HCT116 (cell line): ENCODE data around the gene ANKRD63. TPM values are rescaled to one million over a fixed set of nuclear protein-coding genes. Genes with fewer than 3 reads are reported as not detected.

Experiments
- ATAC-seq: fragments of 200-7000 bp; cut with Tn5 transposase; 2 replicates; pipeline ENCODE4 v1.9.1; 2020; ENCODE audit warnings: mild to moderate bottlenecking, moderate library complexity
- BruUV-seq: library from RNA; stranded (reverse); fragments of 400-500 nt; replicated peaks from 2 replicates; lab custom pipeline; 2021; lab: Mats Ljungman, UMichigan
- CTCF ChIA-PET: fragments of 300-600 bp; sonication (Branson Sonifier 250); formaldehyde crosslinking; loops from one replicate; lab custom pipeline; 2021; ENCODE audit warnings: antibody characterized with exemption; lab: Charles Lee
- POLR2A ChIA-PET: fragments of 300-600, 350-600 bp; sonication (Branson Sonifier 250); formaldehyde crosslinking; loops from one replicate; lab custom pipeline; 2021; ENCODE audit warnings: antibody characterized with exemption; lab: Charles Lee
- RAD21 ChIA-PET, 2 experiments: fragments of 300-600 bp; sonication (Branson Sonifier 250); formaldehyde crosslinking; loops; one replicate each; lab custom pipeline; 2023; ENCODE audit warnings: low total read pairs in 2 of 2; ENCODE audit not compliant: uncharacterized antibody in 2 of 2, unreplicated experiment in 2 of 2, low non-redundant PET in 1 of 2; lab: Charles Lee
- DNase-seq: peaks from one replicate; pipeline ENCODE4 v3.0.0-alpha.2; 2010; ENCODE audit warnings: low read depth, low spot score
- H2AFZ ChIP-seq: fragments of 200-600 bp; shearing (Covaris generic), sonication (generic); 2 replicates; pipeline ENCODE4 v1.6.1; 2017; ENCODE audit warnings: low read depth, mixed run types, mixed read lengths, antibody characterized with exemption, low read length; ENCODE audit not compliant: poor library complexity, severe bottlenecking
- H3K27ac ChIP-seq: 2 replicates; pipeline ENCODE4 v1.5.1; 2012; ENCODE audit warnings: low read depth, low read length
- H3K27me3 ChIP-seq: fragments of 200-600 bp; sonication (generic); 2 replicates; pipeline ENCODE4 v1.6.1; 2016; ENCODE audit warnings: mixed run types, low read length, mixed read lengths; ENCODE audit not compliant: insufficient read depth
- H3K36me3 ChIP-seq, 2 experiments: fragments of 200-500 bp in 1 of 2; fragments of 200-600 bp in 1 of 2; sonication (Bioruptor generic) in 1 of 2; sonication (generic) in 1 of 2; 2 replicates each; pipeline versions ENCODE4 v1.5.1 to v1.6.1; 2014 to 2016; ENCODE audit warnings: low read length in 2 of 2, inconsistent platforms in 1 of 2, mixed read lengths in 1 of 2, mixed run types in 1 of 2; ENCODE audit not compliant: insufficient read depth in 2 of 2, control insufficient read depth in 1 of 2
- H3K4me1 ChIP-seq, 2 experiments: fragments of 200-600 bp in 1 of 2; sonication (generic) in 1 of 2; 2 replicates each; pipeline versions ENCODE4 v1.5.1 to v1.6.1; 2012 to 2017; ENCODE audit warnings: low read length in 2 of 2, inconsistent platforms in 1 of 2, mild to moderate bottlenecking in 1 of 2, mixed read lengths in 1 of 2, mixed run types in 1 of 2, moderate library complexity in 1 of 2; ENCODE audit not compliant: insufficient read depth in 2 of 2, control insufficient read depth in 1 of 2
- H3K4me2 ChIP-seq: fragments of 200-600 bp; sonication (generic); 2 replicates; pipeline ENCODE4 v1.6.1; 2017; ENCODE audit warnings: mixed run types, low read length, mixed read lengths
- H3K4me3 ChIP-seq, 2 experiments: fragments of 200-600 bp in 1 of 2; sonication (generic) in 1 of 2; replicated peaks in 1 of 2; 2 replicates each; pipeline ENCODE4 v1.5.1; 2011 to 2016; ENCODE audit warnings: low read length in 2 of 2, control low read depth in 1 of 2, low read depth in 1 of 2, mild to moderate bottlenecking in 1 of 2, mixed read lengths in 1 of 2, mixed run types in 1 of 2
- H3K79me2 ChIP-seq: fragments of 200-600 bp; sonication (generic); 2 replicates; pipeline ENCODE4 v1.6.1; 2017; ENCODE audit warnings: mild to moderate bottlenecking, mixed run types, low read length, moderate library complexity, mixed read lengths; ENCODE audit not compliant: insufficient read depth
- H3K9ac ChIP-seq: fragments of 200-600 bp; sonication (generic); 2 replicates; pipeline ENCODE4 v1.6.1; 2016; ENCODE audit warnings: low read length, mixed read lengths
- H3K9me2 ChIP-seq: fragments of 200-600 bp; sonication (generic), shearing (Covaris generic); 2 replicates; pipeline ENCODE4 v1.6.1; 2017; ENCODE audit warnings: mixed run types, mild to moderate bottlenecking, moderate library complexity; ENCODE audit not compliant: insufficient read depth
- H3K9me3 ChIP-seq, 2 experiments: fragments of 200-500 bp in 1 of 2; fragments of 200-600 bp in 1 of 2; sonication (Bioruptor generic) in 1 of 2; sonication (generic) in 1 of 2; 2 replicates each; pipeline ENCODE4 v1.6.1; 2014 to 2017; ENCODE audit warnings: low read length in 2 of 2, mixed read lengths in 2 of 2, inconsistent platforms in 1 of 2, low read depth in 1 of 2, mild to moderate bottlenecking in 1 of 2, mixed run types in 1 of 2, moderate library complexity in 1 of 2; ENCODE audit not compliant: control insufficient read depth in 1 of 2, insufficient read depth in 1 of 2
- H4K20me1 ChIP-seq: fragments of 200-600 bp; sonication (generic), shearing (Covaris generic); 2 replicates; pipeline ENCODE4 v1.6.1; 2017; ENCODE audit warnings: mixed run types, mild to moderate bottlenecking, moderate library complexity; ENCODE audit not compliant: insufficient read depth
- CBX3 ChIP-seq: IDR thresholded peaks from 2 replicates; pipeline ENCODE4 v1.6.1; 2012; ENCODE audit warnings: low read depth
- EGR1 ChIP-seq: IDR thresholded peaks from 2 replicates; pipeline ENCODE4 v1.6.1; 2012; ENCODE audit warnings: low read depth
- ELF1 ChIP-seq: IDR thresholded peaks from 2 replicates; pipeline ENCODE4 v1.6.1; 2012; ENCODE audit warnings: low read depth, borderline replicate concordance
- EZH2 ChIP-seq: fragments of 200-600 bp; sonication (generic); IDR thresholded peaks from 2 replicates; pipeline ENCODE4 v1.6.1; 2017; ENCODE audit warnings: antibody characterized with exemption, mixed run types
- JUND ChIP-seq: IDR thresholded peaks from 2 replicates; pipeline ENCODE4 v1.6.1; 2012
- POLR2A ChIP-seq: IDR thresholded peaks from 2 replicates; pipeline ENCODE4 v1.7.0; 2011; ENCODE audit warnings: borderline replicate concordance; ENCODE audit not compliant: insufficient read depth, insufficient read length; ENCODE audit errors: extremely low read depth
- POLR2AphosphoS5 ChIP-seq: IDR thresholded peaks from 2 replicates; pipeline ENCODE4 v1.6.1; 2011; ENCODE audit warnings: mild to moderate bottlenecking, low read depth, low read length, moderate library complexity
- RAD21 ChIP-seq: IDR thresholded peaks from 2 replicates; pipeline ENCODE4 v1.6.1; 2012; ENCODE audit warnings: low read depth, mild to moderate bottlenecking
- SP1 ChIP-seq: IDR thresholded peaks from 2 replicates; pipeline ENCODE4 v1.6.1; 2012; ENCODE audit warnings: low read depth
- TCF7L2 ChIP-seq: IDR thresholded peaks from 2 replicates; pipeline ENCODE4 v1.7.0; 2011; ENCODE audit warnings: borderline replicate concordance, inconsistent platforms; ENCODE audit not compliant: insufficient read depth, insufficient read length; ENCODE audit errors: extremely low read depth
- ZFX ChIP-seq: fragments of 450-650 bp; IDR thresholded peaks from 2 replicates; pipeline ENCODE4 v1.6.1; 2017
- intact Hi-C: fragments of 100-400 bp; cut with micrococcal nuclease; formaldehyde crosslinking; loops from 2 replicates; pipeline ENCODE4 v1.10.0; 2022
- total RNA-seq: library from RNA; stranded (reverse); gene quantifications from one replicate; pipeline ENCODE4 v1.2.1, GENCODE V29; 2021; ENCODE audit not compliant: unreplicated experiment
- TF ChIP-seq, protein P1 (sequence below): IDR thresholded peaks from 2 replicates; pipeline ENCODE4 v1.6.1; 2012
- TF ChIP-seq, protein P2 (sequence below): IDR thresholded peaks from 2 replicates; pipeline ENCODE4 v1.6.1; 2012; ENCODE audit warnings: low read depth
- TF ChIP-seq, protein P3 (sequence below): IDR thresholded peaks from 2 replicates; pipeline ENCODE4 v1.6.1; 2011; ENCODE audit warnings: mild to moderate bottlenecking, low read length, moderate library complexity; ENCODE audit not compliant: insufficient replicate concordance; ENCODE audit errors: extremely low read depth
- TF ChIP-seq, protein P4 (sequence below): IDR thresholded peaks from 2 replicates; pipeline ENCODE4 v1.6.1; 2012

The ANKRD63 gene
- total RNA-seq, 1 experiment from 2014 or later, result 0.89 TPM

DNA sequence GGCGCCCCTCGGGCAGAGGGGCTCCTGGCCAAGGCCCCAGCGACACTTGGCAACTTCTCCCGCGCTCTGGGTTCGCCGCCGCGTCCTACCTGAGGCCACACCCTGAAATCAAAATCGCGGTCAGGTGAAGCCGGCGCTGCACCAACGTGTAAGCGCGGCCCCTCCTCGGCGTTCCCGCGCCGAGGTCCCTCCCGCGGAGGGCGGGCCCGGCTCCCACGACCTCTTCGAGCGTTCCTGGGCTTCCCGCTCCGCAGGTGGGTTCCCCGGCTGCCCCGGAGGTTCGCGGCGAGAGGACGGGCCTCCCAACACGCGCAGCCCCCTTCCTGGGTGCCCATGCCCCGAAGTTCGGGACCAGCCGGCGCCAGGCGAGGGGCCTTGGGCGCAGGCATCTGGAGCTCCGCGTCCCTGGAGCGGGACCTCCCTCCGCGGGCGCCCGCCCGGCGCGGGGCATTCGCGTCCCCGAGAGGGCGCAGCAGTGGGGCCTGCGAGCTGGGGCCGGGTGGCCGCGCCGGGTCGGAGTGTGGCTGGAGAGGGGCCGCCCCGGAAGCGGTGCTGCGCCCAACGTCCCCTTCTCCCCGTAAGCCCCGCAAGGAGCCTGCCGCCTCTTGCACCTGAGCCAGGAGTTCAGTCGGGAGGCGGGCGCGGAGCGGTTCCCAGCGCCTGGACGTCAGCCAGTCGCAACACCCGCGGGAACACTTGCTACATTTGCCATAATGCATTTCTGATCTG is 30.3 kb downstream of the ANKRD63 start:
- intact Hi-C loops, result no loop called here

DNA sequence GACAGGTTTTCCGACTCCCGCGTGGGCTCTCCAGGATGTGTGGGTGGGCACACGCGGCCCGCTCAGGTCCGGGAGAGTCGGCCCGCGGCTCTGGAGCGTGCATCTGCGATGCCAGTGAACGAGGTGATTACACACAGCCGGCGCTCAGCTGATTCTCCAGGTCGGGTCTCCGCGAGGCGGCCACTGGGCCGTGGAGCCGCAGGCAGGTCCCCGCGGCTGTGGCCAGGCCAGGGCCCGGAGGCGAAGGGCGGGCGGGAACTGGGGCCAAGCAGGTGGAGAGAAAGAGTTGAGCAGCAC is 30.8 kb downstream of the ANKRD63 start:
- no peak overlapping the region for H2AFZ ChIP-seq
- H3K27ac ChIP-seq, result peak overlapping the region; percentile 79; the same call in 1 of the 2 replicates
- peak overlapping the region; percentile 90 for H3K9ac ChIP-seq
- H3K9me3 ChIP-seq, result no peaks in the 10 kb centered on the region
- no peaks in the 10 kb centered on the region for H4K20me1 ChIP-seq
- intact Hi-C loops, result no loop called here
- H3K4me1 ChIP-seq, result peaks cover 14 to 36% of the 10 kb centered on the region in 2 experiments
- H3K79me2 ChIP-seq, result peaks cover 18% of the 10 kb centered on the region; the same call in 1 of the 2 replicates
- ChIA-PET RAD21 (no interaction called here), POLR2A (no interaction called here), CTCF (interaction anchor here (1.2 kb wide), 1 partner anchor 35 kb away, joined by 3 read pairs; no protein-coding TSS in a partner anchor)
- H3K27me3 ChIP-seq, result no peaks in the 10 kb centered on the region
- BruUV-seq, result no TSS peak
- peak overlapping the region; percentile 65 to 97 for H3K4me3 ChIP-seq
- peak overlapping the region; percentile 99 for H3K4me2 ChIP-seq
- peaks cover 3 to 4% of the 10 kb centered on the region in 2 experiments; a peak in 3 of 4 replicates for H3K36me3 ChIP-seq
- H3K9me2 ChIP-seq, result no peaks in the 10 kb centered on the region
- no peak; the same call in 1 of the 2 replicates for ATAC-seq
- no peak for DNase-seq
- TF ChIP-seq CBX3 (no peak), JUND (no peak), SP1 (no peak), RAD21 (no peak), ZFX (no peak), EZH2 (no peak), TCF7L2 (no peak), EGR1 (no peak)
- TF ChIP-seq, protein P1, sequence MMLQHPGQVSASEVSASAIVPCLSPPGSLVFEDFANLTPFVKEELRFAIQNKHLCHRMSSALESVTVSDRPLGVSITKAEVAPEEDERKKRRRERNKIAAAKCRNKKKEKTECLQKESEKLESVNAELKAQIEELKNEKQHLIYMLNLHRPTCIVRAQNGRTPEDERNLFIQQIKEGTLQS, result no peak
- TF ChIP-seq, protein P2, sequence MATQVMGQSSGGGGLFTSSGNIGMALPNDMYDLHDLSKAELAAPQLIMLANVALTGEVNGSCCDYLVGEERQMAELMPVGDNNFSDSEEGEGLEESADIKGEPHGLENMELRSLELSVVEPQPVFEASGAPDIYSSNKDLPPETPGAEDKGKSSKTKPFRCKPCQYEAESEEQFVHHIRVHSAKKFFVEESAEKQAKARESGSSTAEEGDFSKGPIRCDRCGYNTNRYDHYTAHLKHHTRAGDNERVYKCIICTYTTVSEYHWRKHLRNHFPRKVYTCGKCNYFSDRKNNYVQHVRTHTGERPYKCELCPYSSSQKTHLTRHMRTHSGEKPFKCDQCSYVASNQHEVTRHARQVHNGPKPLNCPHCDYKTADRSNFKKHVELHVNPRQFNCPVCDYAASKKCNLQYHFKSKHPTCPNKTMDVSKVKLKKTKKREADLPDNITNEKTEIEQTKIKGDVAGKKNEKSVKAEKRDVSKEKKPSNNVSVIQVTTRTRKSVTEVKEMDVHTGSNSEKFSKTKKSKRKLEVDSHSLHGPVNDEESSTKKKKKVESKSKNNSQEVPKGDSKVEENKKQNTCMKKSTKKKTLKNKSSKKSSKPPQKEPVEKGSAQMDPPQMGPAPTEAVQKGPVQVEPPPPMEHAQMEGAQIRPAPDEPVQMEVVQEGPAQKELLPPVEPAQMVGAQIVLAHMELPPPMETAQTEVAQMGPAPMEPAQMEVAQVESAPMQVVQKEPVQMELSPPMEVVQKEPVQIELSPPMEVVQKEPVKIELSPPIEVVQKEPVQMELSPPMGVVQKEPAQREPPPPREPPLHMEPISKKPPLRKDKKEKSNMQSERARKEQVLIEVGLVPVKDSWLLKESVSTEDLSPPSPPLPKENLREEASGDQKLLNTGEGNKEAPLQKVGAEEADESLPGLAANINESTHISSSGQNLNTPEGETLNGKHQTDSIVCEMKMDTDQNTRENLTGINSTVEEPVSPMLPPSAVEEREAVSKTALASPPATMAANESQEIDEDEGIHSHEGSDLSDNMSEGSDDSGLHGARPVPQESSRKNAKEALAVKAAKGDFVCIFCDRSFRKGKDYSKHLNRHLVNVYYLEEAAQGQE, result no peak
- TF ChIP-seq, protein P3, sequence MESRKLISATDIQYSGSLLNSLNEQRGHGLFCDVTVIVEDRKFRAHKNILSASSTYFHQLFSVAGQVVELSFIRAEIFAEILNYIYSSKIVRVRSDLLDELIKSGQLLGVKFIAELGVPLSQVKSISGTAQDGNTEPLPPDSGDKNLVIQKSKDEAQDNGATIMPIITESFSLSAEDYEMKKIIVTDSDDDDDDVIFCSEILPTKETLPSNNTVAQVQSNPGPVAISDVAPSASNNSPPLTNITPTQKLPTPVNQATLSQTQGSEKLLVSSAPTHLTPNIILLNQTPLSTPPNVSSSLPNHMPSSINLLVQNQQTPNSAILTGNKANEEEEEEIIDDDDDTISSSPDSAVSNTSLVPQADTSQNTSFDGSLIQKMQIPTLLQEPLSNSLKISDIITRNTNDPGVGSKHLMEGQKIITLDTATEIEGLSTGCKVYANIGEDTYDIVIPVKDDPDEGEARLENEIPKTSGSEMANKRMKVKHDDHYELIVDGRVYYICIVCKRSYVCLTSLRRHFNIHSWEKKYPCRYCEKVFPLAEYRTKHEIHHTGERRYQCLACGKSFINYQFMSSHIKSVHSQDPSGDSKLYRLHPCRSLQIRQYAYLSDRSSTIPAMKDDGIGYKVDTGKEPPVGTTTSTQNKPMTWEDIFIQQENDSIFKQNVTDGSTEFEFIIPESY, result no peak

More for the DNA sequence above, 30.3 kb downstream of the ANKRD63 start:
- Histone ChIP-seq H3K9ac (peak overlapping the region; percentile 90), H3K9me2 (no peaks in the 10 kb centered on the region), H3K27me3 (no peaks in the 10 kb centered on the region), H3K4me3 (peak overlapping the region; percentile 65 to 97), H3K36me3 (peaks cover 3 to 4% of the 10 kb centered on the region in 2 experiments; a peak in 3 of 4 replicates), H3K79me2 (peaks cover 18% of the 10 kb centered on the region; the same call in 1 of the 2 replicates), H2AFZ (peak overlapping the region; percentile 51), H3K4me1 (peaks cover 14 to 37% of the 10 kb centered on the region in 2 experiments), H3K9me3 (no peaks in the 10 kb centered on the region), H4K20me1 (no peaks in the 10 kb centered on the region), H3K27ac (peak overlapping the region; percentile 79), H3K4me2 (peak overlapping the region; percentile 99)
- POLR2A ChIA-PET, result no interaction called here
- ATAC-seq (peak; percentile 87), DNase-seq (peak; percentile 42)
- BruUV-seq, result no TSS peak
- RAD21 ChIA-PET, result no interaction called here
- CTCF ChIA-PET, result interaction anchor here (0.6 to 1.2 kb wide), 2 partner anchors 22 to 35 kb away, joined by 3 to 5 read pairs; no protein-coding TSS in a partner anchor
- TF ChIP-seq POLR2A (peak; percentile 41), ZFX (peak; percentile 91), ELF1 (no peak), POLR2AphosphoS5 (peak; percentile 68)
- TF ChIP-seq, protein P4, sequence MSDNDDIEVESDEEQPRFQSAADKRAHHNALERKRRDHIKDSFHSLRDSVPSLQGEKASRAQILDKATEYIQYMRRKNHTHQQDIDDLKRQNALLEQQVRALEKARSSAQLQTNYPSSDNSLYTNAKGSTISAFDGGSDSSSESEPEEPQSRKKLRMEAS, result peak; percentile 62; the same call in 1 of the 2 replicates
